GM19023 (cell line): ENCODE data around the gene MAPKAP1.

ENCODE experiments used
- ATAC-seq: cut with Tn5 transposase; IDR thresholded peaks from one replicate; pipeline ENCODE4 v1.9.1; 2021; ENCODE audit warnings: mild to moderate bottlenecking, moderate library complexity; ENCODE audit not compliant: unreplicated experiment

Gene MAPKAP1

DNA sequence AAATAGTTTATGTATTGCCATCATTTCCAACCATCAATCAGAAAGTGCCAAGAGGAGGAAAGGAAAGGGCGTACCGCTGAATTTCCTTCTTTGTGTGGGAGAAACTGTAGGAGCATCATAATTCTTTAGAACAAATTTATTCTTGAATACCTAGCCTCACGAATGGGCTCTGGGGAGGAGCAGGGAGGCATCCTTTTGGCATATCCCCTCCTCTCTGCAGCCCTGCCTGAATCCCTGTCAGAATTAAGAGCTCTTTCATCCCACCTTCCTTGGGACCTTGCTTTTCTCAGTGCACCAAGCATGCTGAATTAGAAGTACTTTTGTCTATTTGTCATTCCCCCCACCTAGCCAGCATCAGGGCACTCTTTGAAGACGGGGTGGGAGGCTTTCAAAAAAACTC is 189.4 kb downstream of the MAPKAP1 start:
- no peak for ATAC-seq

DNA sequence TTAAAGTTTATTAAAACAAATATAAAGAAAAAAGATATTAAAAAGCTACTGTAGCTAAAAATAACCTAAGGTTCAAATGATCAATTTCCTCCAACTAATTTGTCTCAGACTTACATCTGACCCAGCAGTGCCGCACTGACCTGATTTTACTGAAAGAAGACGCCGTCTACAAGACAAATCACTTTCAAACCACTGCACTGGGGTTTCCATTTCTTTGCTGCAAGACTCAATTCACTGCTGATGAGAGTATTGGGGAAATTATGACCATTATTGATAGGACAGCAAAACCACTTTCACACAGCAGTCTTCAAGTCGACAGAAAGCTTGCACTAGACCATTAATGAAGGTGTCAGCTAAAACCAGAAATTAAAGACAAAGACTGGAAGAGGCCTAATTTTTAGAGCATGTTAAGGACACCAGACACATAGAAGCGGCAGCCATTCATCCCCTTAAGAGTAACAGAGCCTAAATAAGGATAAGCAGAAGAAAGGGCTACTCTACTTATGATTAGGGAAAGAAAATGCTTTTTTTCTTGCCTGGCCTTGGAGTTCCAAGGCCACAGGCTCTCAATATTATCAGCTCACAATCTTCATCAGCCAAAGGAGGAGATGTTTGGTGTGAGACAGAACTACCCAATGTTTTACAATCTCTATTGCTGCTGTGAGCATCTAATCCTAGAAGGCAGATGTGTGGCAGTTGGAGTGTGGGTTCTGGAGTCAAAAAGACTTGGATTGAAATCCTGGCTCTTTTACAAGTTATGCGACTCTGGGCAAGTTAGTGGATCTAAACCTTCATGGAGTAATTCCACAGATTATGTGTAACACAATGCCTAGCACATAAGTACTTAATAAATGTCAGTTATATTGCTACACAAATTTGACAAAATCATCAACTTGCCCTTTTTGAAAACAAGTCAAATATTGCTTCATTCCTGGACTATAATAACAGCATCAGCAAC is 190.7 kb downstream of the MAPKAP1 start:
- no peak for ATAC-seq

DNA sequence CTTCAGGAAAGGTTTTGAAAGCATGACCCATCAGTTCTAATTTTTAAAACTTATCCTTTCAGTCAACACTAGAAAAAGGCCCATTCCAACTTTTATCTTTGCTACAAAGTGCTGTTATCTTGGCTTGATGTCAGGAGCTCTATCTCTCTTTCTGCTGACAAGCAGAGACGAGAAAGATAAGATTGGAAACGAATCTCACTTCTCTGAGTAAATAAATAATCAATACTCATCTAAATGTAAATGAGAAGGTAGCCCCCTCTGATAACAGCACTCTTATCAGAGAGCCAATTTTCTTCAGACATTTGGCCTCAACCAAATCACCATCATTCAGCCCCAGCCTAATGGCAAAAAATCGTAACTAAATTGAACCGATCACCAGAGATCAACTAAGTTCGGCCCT is 191.7 kb downstream of the MAPKAP1 start:
- ATAC-seq = no peak

DNA sequence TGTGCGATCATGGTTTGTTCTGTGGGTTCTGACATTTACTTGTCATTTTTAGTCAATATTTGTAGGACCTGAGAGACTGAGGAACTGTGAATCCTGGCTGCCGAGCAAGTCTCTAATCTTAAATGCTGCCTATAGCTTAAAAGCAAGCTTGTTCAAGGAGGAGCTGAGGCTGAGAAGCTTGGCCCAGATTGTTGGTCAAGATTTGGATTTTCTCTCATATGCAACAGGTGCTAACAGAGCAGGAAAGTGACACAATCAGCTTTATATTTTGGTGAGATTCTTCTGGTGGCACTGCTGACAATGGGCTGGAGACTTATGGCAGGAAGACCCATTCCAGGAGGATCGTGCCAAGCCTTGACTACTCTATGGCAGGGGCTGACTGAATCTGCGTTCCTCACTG is 192.5 kb downstream of the MAPKAP1 start:
- ATAC-seq = no peak

DNA sequence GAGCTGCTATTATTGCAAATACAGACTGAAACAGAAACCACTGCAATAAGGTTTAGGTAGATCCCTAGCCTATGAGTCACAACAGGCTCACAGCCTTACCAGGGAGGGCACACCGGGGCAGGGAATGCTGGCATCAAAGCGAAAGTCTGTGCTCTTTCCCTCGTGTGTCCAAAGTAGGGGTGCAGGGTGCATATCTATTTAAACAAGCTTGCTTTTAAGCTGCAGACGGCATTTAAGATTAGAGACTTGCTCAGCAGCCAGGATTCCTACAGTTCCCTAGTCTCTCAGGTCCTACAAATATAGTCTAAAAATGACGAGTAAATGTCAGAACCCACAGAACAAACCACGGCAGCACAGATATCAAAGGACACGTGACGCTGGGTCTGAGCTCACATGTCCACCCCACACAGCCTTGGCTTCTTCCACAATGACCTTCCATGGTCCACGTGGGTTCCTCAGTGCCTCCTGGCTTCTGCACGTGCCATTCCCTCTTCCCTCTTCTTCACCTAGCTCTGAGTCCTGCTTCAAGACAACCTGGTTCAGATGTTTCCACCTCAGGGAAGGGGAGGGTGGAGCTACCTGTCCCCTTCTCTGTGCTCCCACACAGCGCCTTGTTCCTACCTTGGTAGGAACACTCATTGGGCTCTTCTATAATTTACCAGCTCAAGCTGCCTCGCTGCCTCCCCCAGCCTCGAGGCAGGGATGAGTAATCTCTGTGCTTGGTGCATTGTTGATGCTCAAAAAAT is 193.2 kb downstream of the MAPKAP1 start:
- peak; percentile 92 for ATAC-seq

DNA sequence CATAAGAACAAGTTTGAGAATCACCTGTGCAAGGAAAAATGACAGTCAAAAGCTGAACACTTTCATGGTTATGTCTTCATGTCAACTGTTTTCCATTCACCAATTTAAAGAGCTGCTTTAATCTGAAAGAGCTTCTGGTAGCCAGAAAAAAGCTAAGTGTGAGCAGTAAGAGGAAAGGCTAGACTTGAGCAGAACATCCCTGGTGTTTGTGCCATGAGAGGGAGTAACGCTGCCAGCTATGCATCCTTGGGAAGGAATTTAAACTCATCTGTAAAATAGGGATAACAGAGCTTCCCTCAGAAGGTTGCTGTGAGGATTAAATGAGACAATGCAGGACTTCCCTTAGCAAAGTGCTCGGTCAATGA is 193.7 kb downstream of the MAPKAP1 start:
- ATAC-seq = no peak

DNA sequence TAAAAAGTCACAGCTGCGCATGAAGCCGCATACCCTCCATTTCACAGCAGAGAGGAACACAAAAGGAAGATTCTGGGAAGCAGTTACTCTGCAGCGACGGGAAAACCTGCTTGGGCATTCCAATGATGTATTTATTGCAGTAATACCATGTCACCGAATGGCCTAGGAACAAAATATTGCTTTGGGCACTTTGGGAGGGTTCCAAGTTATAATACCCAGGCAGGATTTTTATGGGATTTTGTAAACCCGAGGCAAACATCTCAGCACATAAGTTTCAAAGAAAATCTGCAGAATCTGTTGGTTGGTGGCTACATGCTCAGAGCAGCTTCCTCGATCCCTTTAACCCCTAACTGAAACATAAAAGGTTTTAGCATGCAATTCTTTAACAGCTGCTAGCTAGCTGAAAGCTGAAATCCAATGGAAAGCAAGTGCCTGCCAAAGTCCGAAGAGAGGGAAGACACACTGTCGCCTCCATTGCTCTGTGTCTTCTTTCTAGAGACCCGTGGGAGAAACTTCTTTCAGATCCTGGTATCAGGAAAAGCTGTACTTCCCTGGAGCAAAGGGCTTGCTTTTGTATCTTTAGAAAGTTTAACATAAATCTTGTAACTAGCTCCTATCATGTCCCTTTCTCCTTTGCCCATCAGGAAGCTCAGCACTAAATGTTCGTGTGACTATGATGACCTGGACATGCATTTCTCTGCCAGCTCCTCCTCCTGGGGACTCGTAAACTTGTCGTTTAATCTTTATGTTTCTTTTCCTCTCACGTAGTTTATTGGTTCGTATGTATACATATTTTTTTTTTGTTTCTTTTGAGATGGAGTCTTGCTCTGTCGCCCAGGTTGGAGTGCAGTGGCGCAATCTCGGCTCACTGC is 195.0 kb downstream of the MAPKAP1 start:
- ATAC-seq = no peak

DNA sequence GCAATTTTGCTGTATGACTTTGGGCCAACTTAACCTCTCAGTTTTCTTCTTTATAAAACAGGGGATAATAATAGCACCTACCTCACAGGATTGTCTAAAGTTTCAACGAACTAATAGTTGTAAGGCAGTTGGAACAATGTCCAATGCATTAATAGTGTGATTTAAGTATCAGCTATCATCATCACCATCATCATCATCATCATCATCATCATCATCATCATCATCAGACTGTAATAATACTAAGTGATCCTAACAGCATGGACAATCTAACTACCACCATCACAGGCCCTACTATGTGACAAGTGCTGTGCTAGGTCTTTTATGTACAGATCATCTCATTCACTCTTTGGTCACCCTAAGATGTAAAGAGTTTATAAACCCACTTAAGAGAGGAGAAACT is 196.0 kb downstream of the MAPKAP1 start:
- no peak for ATAC-seq

DNA sequence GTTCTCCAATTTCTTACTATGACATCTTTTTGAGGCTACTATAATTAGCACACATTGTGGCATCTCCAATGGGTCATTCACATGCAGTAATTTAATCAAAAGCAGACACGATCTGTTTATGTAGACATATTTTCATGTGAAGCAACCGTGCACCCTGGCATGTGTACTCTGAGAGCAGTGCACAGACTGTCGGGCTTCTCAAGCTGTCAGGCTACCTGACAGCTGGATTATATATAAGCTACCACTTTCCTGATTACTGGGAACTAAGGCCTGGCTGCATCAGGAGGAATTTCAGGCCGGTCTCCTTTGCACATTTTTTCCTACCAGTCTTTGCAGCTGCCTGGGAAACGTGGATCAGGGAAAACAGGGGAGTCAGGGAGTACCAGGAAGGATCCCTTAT is 197.5 kb downstream of the MAPKAP1 start:
- no peak for ATAC-seq

DNA sequence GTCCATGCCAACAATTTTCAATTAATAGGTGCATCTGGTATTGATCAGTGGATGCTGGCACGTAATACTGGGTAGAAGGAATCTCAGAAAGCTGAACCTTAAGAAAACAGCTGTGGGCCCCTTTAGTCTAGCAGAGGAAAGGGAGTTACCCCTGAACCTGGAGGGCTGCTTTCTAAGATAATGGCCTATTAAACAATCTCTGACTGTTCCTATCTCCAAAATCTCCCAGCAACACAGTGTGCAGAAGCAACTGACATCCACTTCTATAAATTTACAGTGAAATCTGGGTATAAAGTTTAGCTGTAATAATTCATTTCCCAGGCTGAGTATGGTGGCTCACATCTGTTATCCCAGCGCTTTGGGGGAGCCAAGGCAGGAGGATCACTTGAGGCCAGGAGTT is 198.8 kb downstream of the MAPKAP1 start:
- ATAC-seq = no peak

DNA sequence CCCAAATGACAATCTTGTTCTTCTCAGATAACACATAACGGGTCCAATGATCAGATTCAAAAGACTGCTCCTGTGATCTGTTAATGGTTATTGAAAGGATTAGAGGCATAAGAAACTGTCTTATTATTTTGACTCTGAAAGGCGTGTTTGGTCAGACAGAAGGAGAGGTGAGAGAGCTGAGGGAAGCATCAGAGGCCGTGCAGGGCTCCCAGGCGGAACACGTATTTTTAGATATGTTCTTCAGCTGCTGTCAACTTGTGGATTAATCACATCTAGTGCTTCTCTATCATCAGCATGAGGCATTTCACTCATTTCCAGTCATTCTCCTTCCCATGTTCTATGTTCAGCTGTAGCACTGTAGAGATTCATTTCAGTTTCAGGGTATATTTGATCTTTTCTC is 199.8 kb downstream of the MAPKAP1 start:
- no peak for ATAC-seq

DNA sequence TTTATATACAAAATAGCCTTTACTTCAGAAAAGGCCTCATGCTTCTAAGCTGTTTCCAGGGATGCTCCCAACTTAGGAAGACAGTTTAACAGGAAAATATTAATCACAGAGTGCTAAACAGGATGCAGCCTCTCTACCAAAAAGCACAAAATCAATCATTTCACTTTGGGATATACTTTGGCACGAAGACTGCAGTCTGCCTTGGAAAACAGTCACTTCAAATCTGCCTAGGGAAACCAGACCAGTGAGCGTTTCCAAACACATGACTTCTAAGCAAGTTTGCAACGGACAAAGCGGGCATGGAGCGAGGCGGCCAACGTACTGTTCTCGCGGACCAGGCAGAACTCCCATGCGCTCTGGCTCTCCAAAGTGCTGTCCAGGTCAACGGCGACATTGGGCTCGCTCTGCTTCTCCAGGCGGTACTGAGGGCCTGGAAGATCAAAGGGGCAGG is 201.0 kb downstream of the MAPKAP1 start:
- ATAC-seq = no peak

DNA sequence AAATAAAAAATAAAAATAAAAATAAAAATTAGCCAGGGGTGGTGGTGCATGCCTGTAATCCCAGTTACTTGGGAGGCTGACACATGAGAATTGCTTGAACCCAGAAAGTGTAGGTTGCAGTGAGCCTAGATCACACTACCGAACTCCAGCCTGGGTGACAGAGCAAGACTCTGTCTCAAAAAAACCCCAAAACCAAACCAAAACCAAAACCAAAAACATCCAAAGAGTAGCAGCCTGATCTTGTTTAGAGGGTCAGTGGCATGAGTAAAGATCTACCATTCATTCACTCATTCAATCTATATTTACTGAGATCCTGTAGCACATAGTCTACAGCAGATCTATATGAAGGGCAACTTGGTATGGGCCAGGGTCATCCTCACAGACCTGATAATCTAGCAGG is 202.4 kb downstream of the MAPKAP1 start:
- no peak for ATAC-seq

DNA sequence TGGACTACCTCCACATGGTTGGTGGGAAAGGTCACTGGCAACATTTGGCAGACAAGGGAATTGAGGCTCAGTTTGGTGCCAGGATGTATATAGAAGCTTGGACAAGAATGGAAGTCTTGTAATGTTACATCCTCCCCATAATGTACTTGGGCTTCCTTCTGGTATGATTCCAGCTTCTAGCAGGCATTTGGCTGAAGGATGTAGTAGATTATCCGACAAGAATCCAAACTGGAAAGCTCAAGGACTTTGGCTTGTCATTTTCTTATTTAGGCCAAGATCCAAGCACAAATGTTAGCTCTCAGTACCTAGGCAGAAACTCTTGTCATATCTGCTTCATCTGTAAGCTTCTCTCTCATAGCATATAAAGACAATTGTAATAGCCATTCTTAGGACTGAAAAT is 209.1 kb downstream of the MAPKAP1 start:
- ATAC-seq = no peak

DNA sequence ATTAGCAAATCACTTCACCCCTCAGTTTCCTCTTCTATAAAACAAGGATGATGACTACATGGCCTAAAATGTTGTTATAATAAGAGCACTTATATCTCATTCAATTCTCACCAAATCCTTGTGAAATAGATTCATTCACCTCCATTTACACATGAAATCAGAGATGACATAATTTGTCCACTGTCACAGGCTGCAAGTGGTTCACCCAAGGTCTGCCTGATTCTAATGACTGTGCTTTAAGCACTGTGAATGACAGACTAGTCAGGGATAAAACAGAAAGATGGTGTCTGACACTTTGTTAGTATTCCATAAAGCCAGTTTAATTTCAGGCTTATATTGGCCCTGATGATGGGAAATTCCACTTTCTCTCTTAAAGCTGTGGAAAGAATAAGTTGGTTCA is 209.5 kb downstream of the MAPKAP1 start:
- no peak for ATAC-seq

DNA sequence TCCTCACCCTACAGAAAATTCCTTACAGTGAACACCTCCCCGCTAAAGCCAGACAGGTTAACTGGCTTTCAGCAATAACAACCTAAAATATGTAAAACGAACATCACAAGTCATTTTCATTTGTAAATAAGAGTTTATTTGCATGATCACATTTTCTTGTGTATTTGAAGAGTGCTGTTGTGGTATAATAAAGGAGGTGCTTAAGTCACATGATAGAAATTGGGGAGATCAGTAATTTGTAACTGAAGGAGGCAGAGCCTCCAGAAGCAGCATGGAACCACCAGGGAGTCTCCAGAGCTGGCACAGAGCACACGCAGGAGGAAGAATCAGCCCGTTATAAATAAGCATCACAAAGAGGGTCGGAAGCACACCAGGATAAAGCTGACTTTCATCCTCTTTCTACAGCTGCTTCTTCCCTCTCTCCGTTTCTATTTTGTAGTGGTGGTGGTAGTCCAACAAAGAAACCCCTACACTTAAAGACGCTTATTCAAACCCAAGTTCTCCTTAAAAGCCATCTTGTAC is 210.6 kb downstream of the MAPKAP1 start:
- no peak for ATAC-seq

DNA sequence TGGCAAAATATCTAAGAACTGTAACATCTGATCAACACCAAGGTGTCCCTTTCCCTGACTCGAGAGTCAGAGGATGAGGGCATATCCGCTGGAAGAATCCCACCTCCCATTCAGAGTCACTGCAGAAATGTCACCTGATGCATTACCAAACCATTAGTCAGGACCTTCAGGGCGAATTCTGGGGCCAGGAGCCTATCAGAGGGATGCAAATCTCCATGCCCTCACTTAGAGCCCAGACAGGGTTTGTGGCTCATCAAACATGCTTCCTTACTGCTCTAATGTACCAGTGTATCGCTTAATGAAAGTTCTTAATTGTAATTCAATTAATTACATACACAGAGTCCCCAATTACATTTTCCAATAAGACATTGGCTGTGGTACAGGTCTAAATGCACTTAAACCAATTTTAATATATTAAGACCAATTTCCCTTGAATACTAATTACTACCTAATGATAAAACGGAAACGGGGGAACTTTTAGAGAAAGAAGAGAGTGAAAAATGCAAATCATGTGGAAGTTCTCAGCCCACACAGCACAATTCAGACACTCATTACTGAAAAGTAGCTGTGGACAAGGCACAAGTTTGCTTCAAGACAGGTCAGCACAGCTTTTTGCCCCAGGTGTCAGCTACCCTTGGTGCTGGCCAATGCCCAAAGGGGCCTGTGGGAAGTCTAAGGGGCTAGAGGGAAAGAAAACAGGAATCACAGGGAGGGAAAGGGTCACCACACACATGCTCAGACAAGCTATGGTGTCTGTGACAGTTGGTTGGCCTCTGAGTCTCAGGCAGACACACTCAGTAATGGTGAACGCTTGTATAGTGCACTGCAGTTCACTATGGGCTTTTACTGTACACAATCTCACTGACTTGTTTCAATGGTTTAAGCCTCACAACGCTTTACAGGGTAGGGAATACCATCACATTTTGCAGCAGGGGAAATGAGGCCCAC is 211.6 kb downstream of the MAPKAP1 start:
- peak; percentile 77 for ATAC-seq

DNA sequence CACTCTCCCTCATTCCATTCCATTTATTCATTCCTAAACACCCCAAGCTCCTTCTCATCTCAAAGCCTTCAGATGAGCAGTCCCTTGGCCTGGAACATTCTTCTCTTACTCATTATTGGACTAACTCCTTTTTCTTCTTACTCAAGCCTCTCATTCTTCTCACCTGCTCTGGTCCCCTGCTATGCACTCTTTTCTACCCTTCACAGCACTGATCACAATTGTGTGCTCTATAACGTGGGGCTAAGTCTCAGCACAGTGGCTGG is 212.4 kb downstream of the MAPKAP1 start:
- ATAC-seq = no peak

DNA sequence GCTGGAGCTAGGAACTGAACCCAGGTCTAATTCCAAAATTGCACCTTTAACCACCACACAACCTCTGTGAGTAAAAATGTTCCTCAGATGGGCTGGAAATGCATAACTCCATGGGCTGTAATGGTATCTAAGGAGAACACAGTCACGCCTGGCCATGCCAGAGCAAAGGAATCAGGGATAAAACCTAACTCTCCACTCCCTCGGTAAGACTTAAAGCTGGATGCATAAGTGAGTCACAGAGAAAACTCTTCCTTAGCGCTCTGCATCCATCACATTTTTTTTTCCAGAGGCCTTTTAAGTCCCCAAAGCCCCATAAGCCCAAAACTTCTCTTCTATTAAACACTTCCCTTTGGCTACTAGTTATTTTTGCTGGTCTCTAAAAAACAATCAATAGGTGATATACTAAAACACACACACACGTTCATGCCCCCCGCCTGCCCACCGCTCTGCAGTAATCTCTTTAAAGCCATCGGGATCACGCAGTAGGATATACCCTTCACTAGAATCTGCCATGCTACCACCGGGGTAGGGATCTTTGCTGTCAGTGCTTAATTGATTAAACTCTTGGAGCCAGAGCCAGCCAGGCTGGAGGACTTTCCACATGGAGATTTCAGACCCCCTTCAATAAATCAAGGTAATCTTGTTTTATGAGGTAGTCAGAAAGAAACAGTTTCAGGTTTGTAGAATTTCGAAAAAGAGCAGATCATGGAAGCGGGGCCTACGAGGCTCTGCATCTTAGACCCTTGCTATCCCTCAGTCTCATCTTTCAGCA is 212.9 kb downstream of the MAPKAP1 start:
- no peak for ATAC-seq
